ENCODE measurements around the gene ERG. TPM values are rescaled to one million over a fixed set of nuclear protein-coding genes. Genes with fewer than 3 reads are reported as not detected.

ERG gene
- total and polyA plus RNA-seq, 4 donors = 3.3 to 6.0 (median 4.1) TPM

GRCh38 chr21:38500073-38500472, 1.8 kb upstream of the ERG start:
- no peaks in the 10 kb centered on the region for H3K4me1 ChIP-seq (ENCODE audit: control insufficient read depth in 4 of 4, insufficient read depth in 4 of 4, low read length in 3 of 4)
- H3K9ac ChIP-seq (ENCODE audit: low read depth in 1 of 2, low read length in 2 of 2) = no peak overlapping the region
- peaks cover 0 to 9% (median 2%) of the 10 kb centered on the region in 4 donors for H3K27me3 ChIP-seq (ENCODE audit: control insufficient read depth in 4 of 4, insufficient read depth in 4 of 4, low read length in 3 of 4)
- peak overlapping the region in 1 of 2 donors; percentile 18 for H3K27ac ChIP-seq (ENCODE audit: low read depth in 1 of 2, low read length in 2 of 2)
- no peak for TF ChIP-seq GABPA (IDR thresholded peaks at IDR 0.05 in 1 of 2, conservative IDR thresholded peaks at IDR 0.05 in 1 of 2)
- TF ChIP-seq YY1 (IDR thresholded peaks at IDR 0.05) = no peak
- TF ChIP-seq REST (IDR thresholded peaks at IDR 0.05) = no peak
- no peak for TF ChIP-seq TAF1 (conservative IDR thresholded peaks at IDR 0.05)
- TF ChIP-seq ZBTB33 (IDR thresholded peaks at IDR 0.05) = no peak
- no peak for TF ChIP-seq HNF4A (conservative IDR thresholded peaks at IDR 0.05)
- no peak for TF ChIP-seq EGR1 (IDR thresholded peaks at IDR 0.05; ENCODE audit: low read depth in 2 of 2)
- TF ChIP-seq, protein P1, sequence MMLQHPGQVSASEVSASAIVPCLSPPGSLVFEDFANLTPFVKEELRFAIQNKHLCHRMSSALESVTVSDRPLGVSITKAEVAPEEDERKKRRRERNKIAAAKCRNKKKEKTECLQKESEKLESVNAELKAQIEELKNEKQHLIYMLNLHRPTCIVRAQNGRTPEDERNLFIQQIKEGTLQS (IDR thresholded peaks at IDR 0.05) = no peak
- no peak for TF ChIP-seq NR2F2 (IDR thresholded peaks at IDR 0.05)
- no peak for TF ChIP-seq RXRA (IDR thresholded peaks at IDR 0.05)
- TF ChIP-seq MAX (IDR thresholded peaks at IDR 0.05) = no peak
- TF ChIP-seq FOXA1 (IDR thresholded peaks at IDR 0.05) = no peak
- no peak for TF ChIP-seq FOXA2 (IDR thresholded peaks at IDR 0.05)
- 72% methylated on average over 6 of the region's 6 CpGs for WGBS
- no peak for DNase-seq (ENCODE audit: low spot score)
- no peaks in the 10 kb centered on the region for H3K9me3 ChIP-seq (ENCODE audit: control insufficient read depth in 4 of 4, low read length in 3 of 4)
- H3K4me3 ChIP-seq (ENCODE audit: low read depth in 1 of 3, low read length in 3 of 3) = no peak overlapping the region
- H3K36me3 ChIP-seq (ENCODE audit: control insufficient read depth in 4 of 4, insufficient read depth in 3 of 4, low read depth in 1 of 4, low read length in 3 of 4) = no peaks in the 10 kb centered on the region

GRCh38 chr21:38499296-38499695, 1.0 kb upstream of the ERG start:
- 68% methylated on average over 6 of the region's 6 CpGs for WGBS
- Histone ChIP-seq H3K9me3 (ENCODE audit: control insufficient read depth in 4 of 4, low read length in 3 of 4) (no peaks in the 10 kb centered on the region), H3K27me3 (ENCODE audit: control insufficient read depth in 4 of 4, insufficient read depth in 4 of 4, low read length in 3 of 4) (peaks cover 0 to 9% (median 3%) of the 10 kb centered on the region in 4 donors), H3K36me3 (ENCODE audit: control insufficient read depth in 4 of 4, insufficient read depth in 3 of 4, low read depth in 1 of 4, low read length in 3 of 4) (no peaks in the 10 kb centered on the region), H3K9ac (ENCODE audit: low read depth in 1 of 2, low read length in 2 of 2) (no peak overlapping the region), H3K4me1 (ENCODE audit: control insufficient read depth in 4 of 4, insufficient read depth in 4 of 4, low read length in 3 of 4) (no peaks in the 10 kb centered on the region), H3K27ac (ENCODE audit: low read depth in 1 of 2, low read length in 2 of 2) (peak overlapping the region; percentile 35 to 59), H3K4me3 (ENCODE audit: low read depth in 1 of 3, low read length in 3 of 3) (no peak overlapping the region)
- DNase-seq (ENCODE audit: low spot score) = no peak
- TF ChIP-seq SP1 (IDR thresholded peaks at IDR 0.05) (no peak), NR2F2 (IDR thresholded peaks at IDR 0.05) (no peak), TAF1 (conservative IDR thresholded peaks at IDR 0.05) (no peak), JUND (IDR thresholded peaks at IDR 0.05) (no peak)
